Measurements from ENCODE around the gene CCDC192.

GRCh38 chr5:127826011-127826410 is 122.8 kb downstream of the CCDC192 start:
- no peak for TF ChIP-seq YY1 (IDR thresholded peaks at IDR 0.05; ENCODE audit: insufficient read depth, insufficient read length)
- TF ChIP-seq ZNF274 (IDR thresholded peaks at IDR 0.05; ENCODE audit: low read depth, low read length), result no peak

Data from NT2/D1 (cell line).